Liver (tissue), 2 donors: Measurements from ENCODE around the gene NOS1.

ENCODE experiments used
- YY1 ChIP-seq: IDR thresholded peaks from 2 replicates; pipeline ENCODE4 v1.6.1; 2016; ENCODE audit warnings: antibody characterized with exemption, mild to moderate bottlenecking
- TF ChIP-seq, protein P1 (sequence below): fragments of 150-350 bp; IDR thresholded peaks from 2 replicates; pipeline ENCODE4 v1.5.1; 2017; ENCODE audit warnings: improper control_type of control experiment, low read depth, low read length; ENCODE audit not compliant: missing input control
- donor health status: healthy.

DNA sequence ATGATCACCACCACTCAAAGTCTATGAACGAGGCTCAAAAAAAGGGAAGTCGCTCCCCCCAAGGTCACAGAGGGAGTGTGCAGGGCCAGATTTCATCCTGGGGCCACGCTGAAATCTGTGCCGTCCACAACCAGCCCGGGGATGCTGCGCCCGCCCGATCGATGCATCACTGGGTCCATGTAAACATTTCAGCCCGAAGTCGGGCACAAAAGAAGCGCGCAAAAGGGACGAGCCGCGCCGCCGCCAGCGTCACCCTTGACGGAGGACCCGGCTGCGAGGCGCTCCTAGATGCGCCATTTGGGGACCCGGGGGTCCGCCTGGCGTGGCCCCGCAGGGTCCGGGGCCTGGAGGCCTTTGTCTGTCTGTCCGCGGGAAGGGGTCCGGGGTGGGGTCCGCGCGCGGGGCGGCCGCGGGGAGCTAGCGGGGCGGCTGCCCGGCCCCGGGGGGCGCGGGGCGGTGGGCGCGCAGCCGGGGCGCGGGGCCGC is 171.7 kb downstream of the NOS1 start:
- TF ChIP-seq, protein P1, sequence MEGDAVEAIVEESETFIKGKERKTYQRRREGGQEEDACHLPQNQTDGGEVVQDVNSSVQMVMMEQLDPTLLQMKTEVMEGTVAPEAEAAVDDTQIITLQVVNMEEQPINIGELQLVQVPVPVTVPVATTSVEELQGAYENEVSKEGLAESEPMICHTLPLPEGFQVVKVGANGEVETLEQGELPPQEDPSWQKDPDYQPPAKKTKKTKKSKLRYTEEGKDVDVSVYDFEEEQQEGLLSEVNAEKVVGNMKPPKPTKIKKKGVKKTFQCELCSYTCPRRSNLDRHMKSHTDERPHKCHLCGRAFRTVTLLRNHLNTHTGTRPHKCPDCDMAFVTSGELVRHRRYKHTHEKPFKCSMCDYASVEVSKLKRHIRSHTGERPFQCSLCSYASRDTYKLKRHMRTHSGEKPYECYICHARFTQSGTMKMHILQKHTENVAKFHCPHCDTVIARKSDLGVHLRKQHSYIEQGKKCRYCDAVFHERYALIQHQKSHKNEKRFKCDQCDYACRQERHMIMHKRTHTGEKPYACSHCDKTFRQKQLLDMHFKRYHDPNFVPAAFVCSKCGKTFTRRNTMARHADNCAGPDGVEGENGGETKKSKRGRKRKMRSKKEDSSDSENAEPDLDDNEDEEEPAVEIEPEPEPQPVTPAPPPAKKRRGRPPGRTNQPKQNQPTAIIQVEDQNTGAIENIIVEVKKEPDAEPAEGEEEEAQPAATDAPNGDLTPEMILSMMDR, result no peak
- TF ChIP-seq YY1, result no peak
